Endothelial cell of umbilical vein (primary cell): Measurements from ENCODE around the gene ANKRD13B. TPM values are rescaled to one million over a fixed set of nuclear protein-coding genes. Genes with fewer than 3 reads are reported as not detected.
A peak's percentile ranks its signal among the peaks of the same experiment; 100 is the strongest.

Experiments used
- BruUV-seq: library from RNA; stranded (reverse); fragments of 400-500 nt; replicated peaks from 2 replicates; lab custom pipeline; 2021; lab: Mats Ljungman, UMichigan
- CTCF ChIA-PET: fragments of 300-600, 350-600 bp; sonication (Branson Sonifier 250); formaldehyde crosslinking; loops from one replicate; lab custom pipeline; 2021; ENCODE audit warnings: antibody characterized with exemption, inconsistent platforms; lab: Charles Lee
- POLR2A ChIA-PET: fragments of 300-600, 350-600 bp; sonication (Branson Sonifier 250); formaldehyde crosslinking; loops from one replicate; lab custom pipeline; 2021; ENCODE audit warnings: antibody characterized with exemption, inconsistent platforms; lab: Charles Lee
- DNase-seq: peaks from one replicate; pipeline ENCODE4 v3.0.0-alpha.2; 2011; ENCODE audit warnings: low read depth, low spot score
- FAIRE-seq: peaks from 2 replicates; lab custom pipeline; 2011; peaks lifted over from hg19 to GRCh38; lab: Jason Lieb, UNC
- H2AFZ ChIP-seq: 2 replicates; pipeline ENCODE4 v1.6.0; 2012; ENCODE audit warnings: low read depth, low read length, control low read depth, inconsistent platforms
- H3K27ac ChIP-seq: 2 replicates; pipeline ENCODE4 v1.5.1; 2011; ENCODE audit warnings: low read depth, mild to moderate bottlenecking, control low read depth, low read length, moderate library complexity; ENCODE audit not compliant: insufficient read depth
- H3K27me3 ChIP-seq, 2 experiments: 2 replicates each; pipeline versions ENCODE4 v1.6.0 to v1.6.1; 2011; ENCODE audit warnings: low read length in 2 of 2, mixed read lengths in 1 of 2; ENCODE audit not compliant: control insufficient read depth in 2 of 2, insufficient read depth in 2 of 2
- H3K36me3 ChIP-seq, 2 experiments: 2 replicates in 1 of 2; 3 replicates in 1 of 2; pipeline ENCODE4 v1.5.1; 2011; ENCODE audit warnings: low read length in 2 of 2, mild to moderate bottlenecking in 1 of 2, moderate library complexity in 1 of 2; ENCODE audit not compliant: control insufficient read depth in 2 of 2, insufficient read depth in 2 of 2; ENCODE audit errors: extremely low read depth in 1 of 2
- H3K4me1 ChIP-seq: 3 replicates; pipeline ENCODE4 v1.5.1; 2011; ENCODE audit warnings: mild to moderate bottlenecking, low read length; ENCODE audit not compliant: control insufficient read depth, insufficient read depth; ENCODE audit errors: extremely low read depth
- H3K4me2 ChIP-seq: 2 replicates; pipeline ENCODE4 v1.6.1; 2011; ENCODE audit warnings: low read length, control low read depth, mixed read lengths; ENCODE audit not compliant: insufficient read depth
- H3K4me3 ChIP-seq, 3 experiments: fragments of 200-600 bp in 1 of 3; sonication (generic), shearing (Covaris generic) in 1 of 3; replicated peaks in 1 of 3; 2 replicates each; pipeline ENCODE4 v1.5.1; 2011 to 2016; ENCODE audit warnings: control low read depth in 3 of 3, low read length in 3 of 3, mild to moderate bottlenecking in 2 of 3, inconsistent platforms in 1 of 3, low read depth in 1 of 3, moderate library complexity in 1 of 3; ENCODE audit not compliant: insufficient read depth in 1 of 3
- H3K79me2 ChIP-seq: 2 replicates; pipeline ENCODE4 v1.6.0; 2012; ENCODE audit warnings: low read length, inconsistent platforms; ENCODE audit not compliant: control insufficient read depth, insufficient read depth
- H3K9ac ChIP-seq: replicated peaks from 2 replicates; pipeline ENCODE3; 2011; ENCODE audit warnings: low read length, control low read depth; ENCODE audit not compliant: insufficient read depth; ENCODE audit errors: extremely low read depth
- H3K9me1 ChIP-seq: replicated peaks from 3 replicates; pipeline ENCODE4 v1.6.0; 2011; ENCODE audit warnings: mild to moderate bottlenecking, low read length; ENCODE audit not compliant: control insufficient read depth, insufficient read depth; ENCODE audit errors: extremely low read depth
- H3K9me3 ChIP-seq: replicated peaks from 2 replicates; pipeline ENCODE4 v1.5.1; 2012; ENCODE audit warnings: low read length, inconsistent platforms; ENCODE audit not compliant: control insufficient read depth, insufficient read depth
- H4K20me1 ChIP-seq: replicated peaks from 2 replicates; pipeline ENCODE3; 2011; ENCODE audit warnings: mild to moderate bottlenecking, low read length; ENCODE audit not compliant: control insufficient read depth, insufficient read depth; ENCODE audit errors: extremely low read depth
- GATA2 ChIP-seq: IDR thresholded peaks from 2 replicates; pipeline ENCODE4 v1.7.0; 2011; ENCODE audit warnings: low read depth, mild to moderate bottlenecking, moderate library complexity, mixed read lengths, low read length; ENCODE audit not compliant: insufficient read length, insufficient read depth
- JUN ChIP-seq: IDR thresholded peaks from 2 replicates; pipeline ENCODE4 v1.6.1; 2011; ENCODE audit warnings: borderline replicate concordance, low read depth; ENCODE audit not compliant: insufficient read length, insufficient read depth
- POLR2A ChIP-seq: IDR thresholded peaks from 2 replicates; pipeline ENCODE4 v1.6.1; 2012; ENCODE audit warnings: low read depth, mild to moderate bottlenecking, control low read depth, low read length
- POLR2AphosphoS5 ChIP-seq: IDR thresholded peaks from 2 replicates; pipeline ENCODE4 v1.6.1; 2012; ENCODE audit warnings: low read depth, mild to moderate bottlenecking, control low read depth, low read length, moderate library complexity; ENCODE audit not compliant: insufficient read depth
- dilution Hi-C: fragments of 300-500 bp; cut with MboI; formaldehyde crosslinking; loops from one replicate; pipeline ENCODE4 v1.15.0; 2019; ENCODE audit warnings: low sequenced_read_pairs; ENCODE audit not compliant: extremely low pct_ligation_motif_present
- intact Hi-C: fragments of 100-400 bp; cut with micrococcal nuclease; formaldehyde crosslinking; loops from one replicate; pipeline ENCODE4 v1.10.0; 2022
- polyA plus RNA-seq, 4 experiments: library from polyadenylated mRNA; depleted of rRNA in 3 of 4; stranded (reverse) in 3 of 4; unstranded in 1 of 4; fragments of >200 nt; gene quantifications; 2 replicates each; pipeline versions ENCODE4 v1.2.1 to v1.2.3, GENCODE V29; 2011 to 2012; ENCODE audit warnings: missing spikeins in 1 of 4
- total RNA-seq: library from RNA; stranded (reverse); gene quantifications from 2 replicates; pipeline ENCODE4 v1.2.3, GENCODE V29; 2021
- TF ChIP-seq, protein P1 (sequence below), 2 donors: IDR thresholded peaks; 1 replicate in 1 of 2; 2 replicates in 1 of 2; pipeline ENCODE4 v1.5.1; 2011; ENCODE audit warnings: low read length in 2 of 2, mild to moderate bottlenecking in 2 of 2, moderate library complexity in 2 of 2, control low read depth in 1 of 2, inconsistent platforms in 1 of 2, low read depth in 1 of 2; ENCODE audit not compliant: insufficient read depth in 1 of 2; ENCODE audit errors: extremely low read depth in 1 of 2

ANKRD13B gene
- total and polyA plus RNA-seq, 2 donors (not counting 3 experiments of a cell fraction or from before 2014, with no cell fraction given): 21.1 to 23.2 TPM

DNA sequence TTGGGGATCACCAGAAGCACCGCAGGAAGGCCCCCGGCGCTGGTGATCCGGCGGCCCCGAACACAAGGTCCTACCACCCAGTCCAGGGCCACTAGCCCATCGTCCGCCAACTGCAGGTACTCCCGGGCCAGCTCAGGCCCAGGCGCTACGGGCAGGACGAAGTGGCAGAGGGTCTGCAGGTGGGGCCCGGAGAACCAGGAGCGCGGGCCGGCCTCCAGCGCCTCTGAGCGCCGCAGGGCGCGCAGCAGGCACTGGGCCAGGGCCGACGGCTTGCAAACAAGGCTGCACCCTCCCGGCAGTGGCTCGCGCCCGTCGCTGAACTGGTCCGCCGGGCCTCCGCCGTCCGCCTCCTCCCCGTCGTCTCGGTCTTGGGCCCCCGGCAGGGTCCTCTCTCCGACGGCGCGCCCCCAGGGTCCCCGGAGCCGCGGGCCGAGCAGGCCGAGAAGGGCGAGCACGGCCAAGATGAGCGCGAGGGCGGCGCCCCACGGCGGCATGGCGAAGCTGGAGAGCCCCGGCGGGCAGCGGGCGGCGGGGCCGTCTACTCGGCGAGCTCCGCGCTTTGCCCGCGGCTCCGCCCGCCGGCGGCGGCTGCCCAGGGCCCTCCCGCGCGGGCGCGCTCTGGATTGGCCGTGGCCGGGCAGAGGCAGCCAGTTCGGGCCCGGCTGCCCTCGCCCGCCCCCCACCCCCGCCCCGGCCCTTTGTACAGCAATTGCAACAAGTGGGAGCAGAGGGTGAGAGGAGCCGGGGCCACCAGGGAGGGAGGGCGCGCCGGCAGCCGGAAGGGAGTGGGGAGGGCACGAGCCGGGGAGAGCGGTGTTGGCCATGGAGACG, 26.2 kb upstream of the ANKRD13B start, which contains the start of gene ABHD15:
Gene ABHD15 (minus strand): TSS at position 565 of the 831 bp plus-strand sequence. CDS start 71 bp downstream, at position 494.
- intact Hi-C loops: loop anchor here (1.0 to 5.0 kb wide), 4 partner anchors 25 to 274 kb away; partner anchors contain the start of genes NUFIP2 and TAOK1
- H3K36me3 ChIP-seq: peaks cover 0 to under 1% of the 10 kb centered on the region in 2 experiments
- ChIA-PET POLR2A (interaction anchor here (0.6 to 0.7 kb wide), 2 partner anchors 285 to 417 kb away, joined by 3 read pairs; no protein-coding TSS in a partner anchor), CTCF (interaction anchor here (0.6 to 7.6 kb wide), 10 partner anchors 11 to 449 kb away, joined by 3 to 39 read pairs (median 5); partner anchors contain the start of gene ANKRD13B)
- TF ChIP-seq, protein P1, sequence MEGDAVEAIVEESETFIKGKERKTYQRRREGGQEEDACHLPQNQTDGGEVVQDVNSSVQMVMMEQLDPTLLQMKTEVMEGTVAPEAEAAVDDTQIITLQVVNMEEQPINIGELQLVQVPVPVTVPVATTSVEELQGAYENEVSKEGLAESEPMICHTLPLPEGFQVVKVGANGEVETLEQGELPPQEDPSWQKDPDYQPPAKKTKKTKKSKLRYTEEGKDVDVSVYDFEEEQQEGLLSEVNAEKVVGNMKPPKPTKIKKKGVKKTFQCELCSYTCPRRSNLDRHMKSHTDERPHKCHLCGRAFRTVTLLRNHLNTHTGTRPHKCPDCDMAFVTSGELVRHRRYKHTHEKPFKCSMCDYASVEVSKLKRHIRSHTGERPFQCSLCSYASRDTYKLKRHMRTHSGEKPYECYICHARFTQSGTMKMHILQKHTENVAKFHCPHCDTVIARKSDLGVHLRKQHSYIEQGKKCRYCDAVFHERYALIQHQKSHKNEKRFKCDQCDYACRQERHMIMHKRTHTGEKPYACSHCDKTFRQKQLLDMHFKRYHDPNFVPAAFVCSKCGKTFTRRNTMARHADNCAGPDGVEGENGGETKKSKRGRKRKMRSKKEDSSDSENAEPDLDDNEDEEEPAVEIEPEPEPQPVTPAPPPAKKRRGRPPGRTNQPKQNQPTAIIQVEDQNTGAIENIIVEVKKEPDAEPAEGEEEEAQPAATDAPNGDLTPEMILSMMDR (IDR thresholded peaks at IDR 0.05; ENCODE audit: extremely low read depth in 1 of 2, insufficient read depth in 1 of 2, low read depth in 1 of 2, low read length in 2 of 2): no peak
- TF ChIP-seq JUN (no peak), GATA2 (no peak), POLR2A (no peak), POLR2AphosphoS5 (peak; percentile 54)
- no peaks in the 10 kb centered on the region for H3K9me3 ChIP-seq
- H4K20me1 ChIP-seq: no peaks in the 10 kb centered on the region
- H3K9ac ChIP-seq: no peak within 1 kb of the TSS
- dilution Hi-C loops: no loop called here
- BruUV-seq: no TSS peak
- no peaks in the 10 kb centered on the region for H3K9me1 ChIP-seq
- peak within 1 kb of the TSS; percentile 90 for H3K4me2 ChIP-seq
- H3K27me3 ChIP-seq: no peaks in the 10 kb centered on the region
- peak within 1 kb of the TSS; percentile 1 for H3K27ac ChIP-seq
- peaks cover 22% of the 10 kb centered on the region for H3K4me1 ChIP-seq
- FAIRE-seq (peak; percentile 55), DNase-seq (peak; percentile 79)
- peak within 1 kb of the TSS; percentile 46 to 77 (median 70) for H3K4me3 ChIP-seq
- H3K79me2 ChIP-seq: no peaks in the 10 kb centered on the region
- peak within 1 kb of the TSS; percentile 91 for H2AFZ ChIP-seq
